Memory B cell (primary cell): Measurements from ENCODE around the gene TSR3.

Source experiments
- ATAC-seq: fragments of 150-1000 bp; cut with Tn5 transposase; 2 replicates; pipeline ENCODE4 v1.10.0; 2021; ENCODE audit warnings: low read depth, mild to moderate bottlenecking, moderate library complexity
- DNase-seq, 2 donors: peaks; one replicate each; pipeline ENCODE4 v3.0.0; 2022; ENCODE audit warnings: low spot score in 2 of 2
- H3K27ac Mint-ChIP-seq: one replicate; pipeline ENCODE4 v1.8.0; 2022; ENCODE audit warnings: mild to moderate bottlenecking, moderate library complexity, mixed read lengths
- H3K27me3 Mint-ChIP-seq: one replicate; pipeline ENCODE4 v1.8.0; 2022; ENCODE audit warnings: mixed read lengths
- H3K36me3 Mint-ChIP-seq: one replicate; pipeline ENCODE4 v1.8.0; 2022; ENCODE audit warnings: mild to moderate bottlenecking, mixed read lengths
- H3K4me1 Mint-ChIP-seq: one replicate; pipeline ENCODE4 v1.8.0; 2022; ENCODE audit warnings: mixed read lengths
- H3K4me3 Mint-ChIP-seq: one replicate; pipeline ENCODE4 v1.8.0; 2022; ENCODE audit warnings: mild to moderate bottlenecking, moderate library complexity, mixed read lengths
- H3K9me3 Mint-ChIP-seq: one replicate; pipeline ENCODE4 v1.8.0; 2022; ENCODE audit warnings: mixed read lengths

TSR3 gene

GRCh38 chr16:1351215-1351581 lies 480 bp downstream of the TSR3 start:
- H3K27me3 Mint-ChIP-seq = no peaks in the 10 kb centered on the region

GRCh38 chr16:1350691-1351090 lies 987 bp downstream of the TSR3 start:
- peaks cover 26% of the 10 kb centered on the region for H3K4me1 Mint-ChIP-seq
- DNase-seq (no peak), ATAC-seq (no peak)
- H3K36me3 Mint-ChIP-seq = peaks cover 5% of the 10 kb centered on the region
- peak overlapping the region; percentile 71 for H3K4me3 Mint-ChIP-seq
- H3K27ac Mint-ChIP-seq = peak overlapping the region; percentile 53
- H3K27me3 Mint-ChIP-seq = no peaks in the 10 kb centered on the region
- no peaks in the 10 kb centered on the region for H3K9me3 Mint-ChIP-seq

More at GRCh38 chr16:1351215-1351581, 480 bp downstream of the TSR3 start:
- Mint-ChIP-seq H3K9me3 (no peaks in the 10 kb centered on the region), H3K4me1 (peaks cover 28% of the 10 kb centered on the region), H3K27ac (peak overlapping the region; percentile 53), H3K36me3 (peaks cover 5% of the 10 kb centered on the region), H3K4me3 (peak overlapping the region; percentile 71)
- ATAC-seq (peak; percentile 14), DNase-seq (no peak)

DNA sequence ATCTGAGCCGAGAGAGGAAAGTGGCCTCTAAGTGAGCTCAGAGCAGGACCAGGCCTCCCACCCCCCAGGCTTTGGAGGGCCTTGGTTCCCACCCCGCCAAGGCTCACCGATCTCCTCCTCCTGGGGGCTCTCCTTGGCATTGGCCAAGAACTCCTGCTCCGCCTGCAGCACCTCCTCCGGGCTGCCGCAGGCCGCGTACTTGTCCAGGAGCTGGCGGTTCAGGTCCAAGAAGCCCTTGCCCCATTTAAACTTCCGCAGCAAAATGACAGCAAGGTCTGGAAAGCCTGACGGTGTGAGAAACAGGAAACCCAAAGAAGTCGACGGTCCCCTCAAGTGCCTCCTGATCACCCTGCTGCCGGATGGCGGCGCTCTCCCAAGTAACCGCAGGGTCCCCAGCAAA lies 1.7 kb downstream of the TSR3 start:
- ATAC-seq (no peak), DNase-seq (no peak)
- H3K9me3 Mint-ChIP-seq = no peaks in the 10 kb centered on the region
- peak overlapping the region; percentile 5 for H3K4me3 Mint-ChIP-seq
- peaks cover 5% of the 10 kb centered on the region for H3K36me3 Mint-ChIP-seq
- H3K27ac Mint-ChIP-seq = no peak overlapping the region
- H3K4me1 Mint-ChIP-seq = peaks cover 19% of the 10 kb centered on the region
- no peaks in the 10 kb centered on the region for H3K27me3 Mint-ChIP-seq

DNA sequence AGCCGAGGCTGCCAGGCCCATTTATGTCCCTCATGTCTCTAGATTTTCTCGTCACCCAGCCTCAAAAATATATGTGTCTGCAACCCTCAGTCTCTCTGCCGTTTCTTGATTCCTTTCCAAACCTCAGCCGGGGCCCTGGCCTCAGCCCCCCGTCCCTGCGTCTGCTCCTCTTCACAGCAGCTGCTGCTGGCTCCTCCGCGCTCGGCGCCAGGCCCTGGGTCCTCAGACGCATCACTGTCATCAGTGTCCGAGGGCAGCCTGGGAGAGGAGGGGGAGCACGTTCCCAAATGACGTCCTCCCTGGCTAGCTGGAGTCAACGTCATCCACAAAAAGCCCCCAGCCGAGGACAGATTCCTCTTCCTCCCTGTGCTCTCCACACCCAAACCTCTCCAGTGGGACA lies 2.3 kb downstream of the TSR3 start:
- H3K9me3 Mint-ChIP-seq = no peaks in the 10 kb centered on the region
- peaks cover 16% of the 10 kb centered on the region for H3K4me1 Mint-ChIP-seq
- no peak overlapping the region for H3K27ac Mint-ChIP-seq
- peaks cover 5% of the 10 kb centered on the region for H3K36me3 Mint-ChIP-seq
- H3K27me3 Mint-ChIP-seq = no peaks in the 10 kb centered on the region
- no peak for ATAC-seq
- no peak overlapping the region for H3K4me3 Mint-ChIP-seq
- DNase-seq = no peak

DNA sequence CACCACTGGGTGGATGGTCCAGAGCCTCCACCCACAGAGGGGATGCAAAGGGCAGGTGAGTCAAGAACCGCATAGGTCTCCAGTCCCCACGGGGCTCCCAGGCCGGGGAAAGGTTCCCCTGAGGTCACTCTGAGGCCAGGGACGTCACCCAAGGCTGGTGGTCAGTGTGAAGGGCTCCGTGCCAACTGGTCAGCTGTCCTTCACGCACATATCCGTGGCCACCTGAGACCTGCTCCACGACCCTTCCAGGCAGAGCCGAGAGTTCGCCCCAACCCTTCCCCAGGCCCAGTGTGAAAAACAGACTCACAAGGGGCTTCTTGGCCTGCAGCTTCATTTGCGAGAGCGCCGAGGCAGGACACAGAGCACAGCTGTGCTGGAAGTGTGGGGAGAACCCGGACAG lies 2.8 kb downstream of the TSR3 start:
- DNase-seq (no peak), ATAC-seq (no peak)
- H3K9me3 Mint-ChIP-seq = no peaks in the 10 kb centered on the region
- no peaks in the 10 kb centered on the region for H3K27me3 Mint-ChIP-seq
- H3K4me1 Mint-ChIP-seq = peaks cover 16% of the 10 kb centered on the region
- H3K27ac Mint-ChIP-seq = no peak overlapping the region
- H3K4me3 Mint-ChIP-seq = no peak overlapping the region
- peaks cover 5% of the 10 kb centered on the region for H3K36me3 Mint-ChIP-seq

DNA sequence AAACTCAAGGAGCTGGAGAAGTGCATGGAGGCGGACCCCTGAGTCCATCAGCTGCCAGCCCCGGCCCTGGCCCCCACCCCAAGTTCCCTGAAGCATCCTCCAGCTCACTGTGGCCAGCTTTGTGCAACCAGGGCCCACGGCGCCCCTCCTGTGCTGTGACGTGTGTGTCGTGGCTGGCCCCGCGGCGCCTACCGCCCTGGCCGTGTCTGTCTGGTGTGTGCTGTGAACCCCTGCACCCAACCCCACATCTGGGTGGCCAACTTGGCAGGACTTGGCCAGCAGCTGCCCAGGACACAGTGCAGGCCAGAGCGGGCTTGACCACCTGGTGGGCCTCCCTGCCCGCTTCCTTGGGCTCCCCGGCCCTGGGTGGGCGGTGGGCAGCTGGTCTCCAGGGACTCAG lies 3.2 kb downstream of the TSR3 start:
- ATAC-seq (no peak), DNase-seq (no peak)
- Mint-ChIP-seq H3K9me3 (no peaks in the 10 kb centered on the region), H3K4me1 (peaks cover 17% of the 10 kb centered on the region), H3K27me3 (no peaks in the 10 kb centered on the region), H3K36me3 (peaks cover 5% of the 10 kb centered on the region), H3K27ac (no peak overlapping the region), H3K4me3 (no peak overlapping the region)

DNA sequence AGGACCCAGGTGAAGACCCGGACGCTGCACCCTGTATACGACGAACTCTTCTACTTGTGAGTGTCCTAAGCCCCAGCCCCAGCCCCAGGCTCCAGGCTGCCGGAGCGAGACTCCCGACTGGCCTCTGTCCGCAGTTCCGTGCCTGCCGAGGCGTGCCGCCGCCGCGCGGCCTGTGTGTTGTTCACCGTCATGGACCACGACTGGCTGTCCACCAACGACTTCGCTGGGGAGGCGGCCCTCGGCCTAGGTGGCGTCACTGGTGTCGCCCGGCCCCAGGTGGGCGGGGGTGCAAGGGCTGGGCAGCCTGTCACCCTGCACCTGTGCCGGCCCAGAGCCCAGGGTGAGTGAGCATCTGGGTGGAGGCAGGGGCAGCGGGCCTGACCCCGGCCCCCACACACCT lies 3.7 kb downstream of the TSR3 start:
- no peak for ATAC-seq
- no peaks in the 10 kb centered on the region for H3K9me3 Mint-ChIP-seq
- H3K4me1 Mint-ChIP-seq = peaks cover 17% of the 10 kb centered on the region
- H3K36me3 Mint-ChIP-seq = peaks cover 8% of the 10 kb centered on the region
- no peak for DNase-seq
- H3K27ac Mint-ChIP-seq = no peak overlapping the region
- H3K27me3 Mint-ChIP-seq = no peaks in the 10 kb centered on the region
- no peak overlapping the region for H3K4me3 Mint-ChIP-seq

DNA sequence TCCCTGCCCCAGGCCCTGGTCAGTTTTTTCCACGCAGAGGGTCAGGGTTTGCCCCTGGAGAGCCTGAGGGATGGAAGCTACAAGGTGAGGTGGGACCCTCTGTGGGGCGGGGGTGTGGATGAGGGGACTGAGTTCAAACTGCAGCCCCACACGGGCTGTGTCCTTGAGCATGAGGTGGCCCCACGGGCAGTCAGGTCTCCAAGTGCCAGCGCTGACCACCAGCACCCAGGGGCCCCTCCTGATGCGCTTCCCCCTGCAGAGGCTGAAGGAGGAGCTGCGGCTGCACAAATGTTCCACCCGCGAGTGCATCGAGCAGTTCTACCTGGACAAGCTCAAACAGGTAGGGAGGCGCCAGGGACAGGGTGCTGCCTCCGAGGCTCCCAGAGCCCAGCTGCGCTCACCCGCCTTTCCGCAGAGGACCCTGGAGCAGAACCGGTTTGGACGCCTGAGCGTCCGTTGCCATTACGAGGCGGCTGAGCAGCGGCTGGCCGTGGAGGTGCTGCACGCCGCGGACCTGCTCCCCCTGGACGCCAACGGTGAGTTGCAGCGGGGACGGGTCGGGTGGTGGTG lies 4.3 kb downstream of the TSR3 start:
- ATAC-seq (no peak), DNase-seq (no peak)
- Mint-ChIP-seq H3K9me3 (no peaks in the 10 kb centered on the region), H3K27ac (no peak overlapping the region), H3K27me3 (no peaks in the 10 kb centered on the region), H3K4me1 (peaks cover 20% of the 10 kb centered on the region), H3K4me3 (no peak overlapping the region), H3K36me3 (peaks cover 8% of the 10 kb centered on the region)

DNA sequence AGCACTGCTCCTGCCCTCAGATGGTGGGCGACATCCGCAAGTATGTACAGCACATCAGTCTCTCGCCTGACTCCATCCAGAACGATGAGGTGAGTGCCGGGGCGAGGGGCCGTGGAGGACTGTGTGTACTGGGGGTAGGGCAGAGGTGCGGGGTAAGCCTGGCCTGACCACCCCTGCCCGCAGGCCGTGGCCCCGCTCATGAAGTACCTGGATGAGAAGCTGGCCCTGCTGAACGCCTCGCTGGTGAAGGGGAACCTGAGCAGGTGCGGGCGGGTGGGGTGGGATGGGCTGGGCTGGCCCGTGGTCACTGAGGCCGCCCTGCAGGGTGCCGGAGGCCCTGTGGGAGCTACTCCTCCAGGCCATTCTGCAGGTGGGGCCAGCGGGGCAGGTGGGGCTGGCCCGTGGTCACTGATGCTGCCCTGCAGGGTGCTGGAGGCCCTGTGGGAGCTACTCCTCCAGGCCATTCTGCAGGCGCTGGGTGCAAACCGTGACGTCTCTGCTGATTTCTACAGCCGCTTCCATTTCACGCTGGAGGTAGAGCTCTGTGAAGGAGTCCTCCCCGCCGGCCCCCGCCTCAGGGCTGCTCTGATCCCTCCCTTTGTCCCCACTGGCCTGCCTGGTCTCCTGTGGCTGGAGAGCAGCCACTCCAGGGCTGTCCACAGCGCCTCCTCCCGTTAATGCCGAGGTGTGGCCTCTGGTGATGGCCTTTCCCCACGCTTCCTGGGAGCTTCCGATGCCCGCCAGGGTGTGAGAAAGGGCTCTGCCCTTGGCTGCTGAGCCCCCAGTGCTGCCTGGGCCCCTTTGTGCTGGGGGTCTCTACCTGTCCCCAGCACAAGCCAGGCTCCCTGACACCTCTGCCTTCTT lies 5.0 kb downstream of the TSR3 start:
- Mint-ChIP-seq H3K27ac (no peak overlapping the region), H3K9me3 (no peaks in the 10 kb centered on the region), H3K27me3 (no peaks in the 10 kb centered on the region), H3K4me3 (no peak overlapping the region), H3K4me1 (peaks cover 22% of the 10 kb centered on the region), H3K36me3 (peaks cover 8% of the 10 kb centered on the region)
- no peak for DNase-seq
- no peak for ATAC-seq

DNA sequence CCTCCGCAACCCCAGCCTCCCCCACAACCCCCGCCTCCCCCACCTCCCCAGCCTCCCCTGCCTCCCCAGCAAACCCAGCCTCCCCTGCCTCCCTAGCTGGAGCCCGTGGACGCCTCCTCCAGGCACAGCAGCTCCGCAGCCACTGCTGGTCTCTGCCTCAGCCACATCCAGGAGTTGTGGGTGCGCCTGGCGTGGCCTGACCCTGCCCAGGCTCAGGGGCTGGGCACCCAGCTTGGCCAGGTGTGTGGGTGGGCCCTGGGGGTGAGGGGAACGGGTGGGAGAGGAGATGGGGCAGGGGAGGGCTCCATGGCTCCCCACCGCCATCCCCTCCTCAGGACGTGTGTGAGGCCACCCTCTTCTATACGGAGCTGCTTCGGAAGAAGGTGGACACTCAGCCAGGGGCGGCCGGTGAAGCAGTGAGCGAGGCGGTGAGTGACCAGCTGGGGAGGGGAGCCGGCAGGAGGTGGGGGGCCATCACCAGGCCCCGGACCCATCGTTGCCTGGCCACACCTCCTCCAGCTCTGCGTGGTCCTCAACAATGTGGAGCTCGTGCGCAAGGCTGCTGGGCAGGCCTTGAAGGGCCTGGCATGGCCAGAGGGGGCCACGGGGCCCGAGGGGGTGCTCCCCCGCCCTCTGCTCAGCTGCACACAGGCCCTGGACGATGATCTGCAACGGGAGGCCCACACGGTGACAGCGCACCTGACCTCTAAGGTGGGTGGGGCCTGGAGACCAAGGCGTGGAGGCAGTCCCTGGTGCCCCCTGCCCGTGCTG lies 5.8 kb downstream of the TSR3 start:
- H3K27ac Mint-ChIP-seq = no peak overlapping the region
- no peak overlapping the region for H3K4me3 Mint-ChIP-seq
- DNase-seq (no peak), ATAC-seq (no peak)
- H3K36me3 Mint-ChIP-seq = peaks cover 8% of the 10 kb centered on the region
- no peaks in the 10 kb centered on the region for H3K9me3 Mint-ChIP-seq
- H3K4me1 Mint-ChIP-seq = peaks cover 20% of the 10 kb centered on the region
- no peaks in the 10 kb centered on the region for H3K27me3 Mint-ChIP-seq

DNA sequence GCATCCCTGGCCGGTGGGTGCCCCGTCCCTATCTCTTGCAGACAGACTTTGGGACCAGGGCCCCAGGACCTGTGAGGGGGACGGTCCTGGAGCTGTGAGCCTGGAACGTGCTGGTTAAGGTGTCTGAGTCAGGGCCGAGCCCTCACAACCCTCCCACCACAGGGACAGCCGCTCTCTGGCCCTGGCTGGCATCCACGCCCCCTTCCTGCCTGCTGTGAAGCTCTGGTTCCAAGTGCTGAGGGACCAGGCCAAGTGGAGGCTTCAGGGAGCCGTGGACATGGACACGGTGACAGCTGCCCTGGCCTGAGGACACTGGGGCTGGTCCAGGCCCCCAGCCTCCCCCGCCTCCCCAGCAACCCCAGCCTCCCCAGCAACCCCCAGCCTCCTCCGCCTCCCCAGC lies 6.6 kb downstream of the TSR3 start:
- ATAC-seq = no peak
- H3K4me3 Mint-ChIP-seq = no peak overlapping the region
- H3K36me3 Mint-ChIP-seq = peaks cover 7% of the 10 kb centered on the region
- H3K27me3 Mint-ChIP-seq = no peaks in the 10 kb centered on the region
- H3K4me1 Mint-ChIP-seq = peaks cover 17% of the 10 kb centered on the region
- peak in 1 of 2 donors; percentile 17 for DNase-seq
- no peak overlapping the region for H3K27ac Mint-ChIP-seq
- no peaks in the 10 kb centered on the region for H3K9me3 Mint-ChIP-seq

DNA sequence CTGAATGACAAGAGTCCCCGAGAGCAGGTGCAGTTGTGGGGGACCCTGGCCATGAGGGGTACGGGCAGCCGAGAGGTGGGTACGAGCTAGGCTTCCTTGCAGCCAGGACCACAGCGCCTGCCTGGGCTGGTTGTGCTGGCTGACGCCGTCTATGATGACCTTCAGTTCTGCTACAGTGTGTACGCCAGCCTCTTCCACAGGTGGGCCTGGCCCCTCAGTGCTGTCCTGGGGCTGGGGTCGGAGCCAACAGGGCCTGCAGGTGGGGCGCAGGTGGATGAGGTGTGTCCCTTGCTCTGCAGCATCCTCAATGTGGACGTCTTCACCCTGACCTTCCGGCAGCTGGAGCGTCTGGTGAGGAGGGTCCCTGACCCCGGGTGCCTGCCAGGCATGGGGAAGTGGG lies 7.2 kb downstream of the TSR3 start:
- peak overlapping the region; percentile 62 for H3K27ac Mint-ChIP-seq
- DNase-seq = peak in 1 of 2 donors; percentile 14
- no peaks in the 10 kb centered on the region for H3K9me3 Mint-ChIP-seq
- H3K27me3 Mint-ChIP-seq = no peaks in the 10 kb centered on the region
- ATAC-seq = no peak
- H3K4me1 Mint-ChIP-seq = peaks cover 17% of the 10 kb centered on the region
- H3K4me3 Mint-ChIP-seq = no peak overlapping the region
- H3K36me3 Mint-ChIP-seq = peaks cover 7% of the 10 kb centered on the region

DNA sequence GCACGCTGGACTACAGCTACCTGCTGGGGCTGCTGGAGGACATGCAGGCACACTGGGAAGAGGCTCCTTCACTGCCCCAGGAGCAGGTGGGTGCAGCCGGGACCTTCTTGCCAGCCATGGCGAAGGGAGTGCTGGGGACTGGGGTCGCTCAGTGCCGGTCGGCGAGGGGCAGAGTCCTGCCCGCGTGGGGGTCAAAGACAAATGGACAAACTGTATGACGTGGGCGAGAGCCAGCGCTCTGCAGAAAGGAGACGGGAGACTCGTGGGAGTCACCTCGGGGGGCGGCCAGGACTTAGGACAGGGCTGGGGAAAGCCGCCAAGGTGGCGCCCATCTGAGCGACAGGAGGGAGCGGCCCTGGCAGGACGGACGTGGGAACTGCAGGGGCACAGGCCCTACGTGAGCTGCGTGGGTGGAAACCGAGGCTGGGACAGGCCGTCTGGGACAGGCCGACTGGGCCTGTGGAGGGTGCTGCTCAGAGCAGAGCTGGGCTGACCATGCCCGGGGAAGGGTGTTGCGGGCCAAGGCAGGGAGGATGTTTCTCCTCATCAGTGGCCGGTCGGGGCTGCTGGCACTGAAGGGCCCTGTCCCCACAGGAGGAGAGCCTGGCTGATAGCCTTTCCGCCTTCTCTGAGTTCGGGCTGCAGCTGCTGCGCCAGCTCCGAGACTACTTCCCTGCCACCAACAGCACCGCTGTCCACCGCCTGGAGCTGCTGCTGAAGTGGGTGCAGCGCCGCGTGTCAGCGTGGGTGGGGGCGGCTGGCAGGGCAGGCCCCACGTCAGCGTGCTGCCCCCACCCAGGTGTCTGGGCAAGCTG lies 8.0 kb downstream of the TSR3 start:
- no peaks in the 10 kb centered on the region for H3K9me3 Mint-ChIP-seq
- peaks cover 5% of the 10 kb centered on the region for H3K36me3 Mint-ChIP-seq
- H3K27me3 Mint-ChIP-seq = no peaks in the 10 kb centered on the region
- ATAC-seq (no peak), DNase-seq (peak in 1 of 2 donors; percentile 20)
- peaks cover 17% of the 10 kb centered on the region for H3K4me1 Mint-ChIP-seq
- peak overlapping the region; percentile 49 for H3K4me3 Mint-ChIP-seq
- H3K27ac Mint-ChIP-seq = peak overlapping the region; percentile 73
